ENCODE results near the gene RAB3IL1. TPM values are rescaled to one million over a fixed set of nuclear protein-coding genes. Genes with fewer than 3 reads are reported as not detected.

Gene RAB3IL1
- total and polyA plus RNA-seq, 9 of the 15 experiments (the other 6 are each of a cell fraction or from before 2014, with no cell fraction given) = 0.15 to 42.6 (median 15.5) TPM

- TF ChIP-seq, protein P1, sequence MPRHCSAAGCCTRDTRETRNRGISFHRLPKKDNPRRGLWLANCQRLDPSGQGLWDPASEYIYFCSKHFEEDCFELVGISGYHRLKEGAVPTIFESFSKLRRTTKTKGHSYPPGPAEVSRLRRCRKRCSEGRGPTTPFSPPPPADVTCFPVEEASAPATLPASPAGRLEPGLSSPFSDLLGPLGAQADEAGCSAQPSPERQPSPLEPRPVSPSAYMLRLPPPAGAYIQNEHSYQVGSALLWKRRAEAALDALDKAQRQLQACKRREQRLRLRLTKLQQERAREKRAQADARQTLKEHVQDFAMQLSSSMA (CRISPR knock-in tag; IDR thresholded peaks at IDR 0.05) = no peak
- TF ChIP-seq, protein P2, sequence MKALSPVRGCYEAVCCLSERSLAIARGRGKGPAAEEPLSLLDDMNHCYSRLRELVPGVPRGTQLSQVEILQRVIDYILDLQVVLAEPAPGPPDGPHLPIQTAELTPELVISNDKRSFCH (CRISPR knock-in tag; IDR thresholded peaks at IDR 0.05) = no peak
- TF ChIP-seq, protein P2 (tag; IDR thresholded peaks at IDR 0.05) = peak; percentile 68; the same call in 1 of the 2 replicates
- TF ChIP-seq PTBP1 (IDR thresholded peaks at IDR 0.05; ENCODE audit: low read depth, low read length) (peak; percentile 97), NONO (IDR thresholded peaks at IDR 0.05; ENCODE audit: low read depth in 2 of 2, low read length in 1 of 2) (peak in 1 of 2 experiments; percentile 62; a peak in 1 of 4 replicates), FOSL1 (tag; conservative IDR thresholded peaks at IDR 0.05) (0 out of 2 replicates have a peak, but pooled peaks have one; percentile 13), CCNT2 (IDR thresholded peaks at IDR 0.05; ENCODE audit: borderline replicate concordance, extremely low read depth, insufficient read length, low read depth, low read length) (peak; percentile 81), SIN3B (IDR thresholded peaks at IDR 0.05; ENCODE audit: low read depth) (peak; percentile 67; the same call in 1 of the 2 replicates), NFATC3 (IDR thresholded peaks at IDR 0.05) (no peak), KLF6 (CRISPR knock-in tag; IDR thresholded peaks at IDR 0.05; ENCODE audit: borderline replicate concordance) (no peak), HDGF (IDR thresholded peaks at IDR 0.05) (no peak), RHOXF2B (CRISPR knock-in tag; conservative IDR thresholded peaks at IDR 0.05) (no peak), EZH2 (IDR thresholded peaks at IDR 0.05; ENCODE audit: borderline replicate concordance, low read depth, low read length) (no peak), POLR2G (IDR thresholded peaks at IDR 0.05; ENCODE audit: low read depth, low read length) (peak; percentile 67; the same call in 1 of the 2 replicates), ZNF512 (tag; IDR thresholded peaks at IDR 0.05) (no peak), COPS2 (conservative IDR thresholded peaks at IDR 0.05) (no peak), ARID1B (IDR thresholded peaks at IDR 0.05) (no peak; the same call in 1 of the 2 replicates), ZNF584 (CRISPR knock-in tag; IDR thresholded peaks at IDR 0.05; ENCODE audit: low read depth) (no peak), SUPT5H (IDR thresholded peaks at IDR 0.05) (no peak), SRSF3 (IDR thresholded peaks at IDR 0.05; ENCODE audit: insufficient read depth, low read length) (no peak), MTA3 (IDR thresholded peaks at IDR 0.05; ENCODE audit: borderline replicate concordance) (0 out of 2 replicates have a peak, but pooled peaks have one; percentile 43), RAD51 (IDR thresholded peaks at IDR 0.05; ENCODE audit: borderline replicate concordance, low read depth) (no peak), ZBTB8A (IDR thresholded peaks at IDR 0.05; ENCODE audit: partially characterized antibody) (no peak), STAT5B (CRISPR knock-in tag; IDR thresholded peaks at IDR 0.05) (no peak), JUNB (CRISPR knock-in tag; conservative IDR thresholded peaks at IDR 0.05) (no peak)
- TF ChIP-seq, protein P3, sequence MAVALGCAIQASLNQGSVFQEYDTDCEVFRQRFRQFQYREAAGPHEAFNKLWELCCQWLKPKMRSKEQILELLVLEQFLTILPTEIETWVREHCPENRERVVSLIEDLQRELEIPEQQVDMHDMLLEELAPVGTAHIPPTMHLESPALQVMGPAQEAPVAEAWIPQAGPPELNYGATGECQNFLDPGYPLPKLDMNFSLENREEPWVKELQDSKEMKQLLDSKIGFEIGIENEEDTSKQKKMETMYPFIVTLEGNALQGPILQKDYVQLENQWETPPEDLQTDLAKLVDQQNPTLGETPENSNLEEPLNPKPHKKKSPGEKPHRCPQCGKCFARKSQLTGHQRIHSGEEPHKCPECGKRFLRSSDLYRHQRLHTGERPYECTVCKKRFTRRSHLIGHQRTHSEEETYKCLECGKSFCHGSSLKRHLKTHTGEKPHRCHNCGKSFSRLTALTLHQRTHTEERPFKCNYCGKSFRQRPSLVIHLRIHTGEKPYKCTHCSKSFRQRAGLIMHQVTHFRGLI (CRISPR knock-in tag; IDR thresholded peaks at IDR 0.05) = no peak
Observed at GRCh38 chr11:61917334-61918109, at the start of gene RAB3IL1 (continued).

Measured in K562 (cell line).